CD14-positive monocyte (primary cell): Measurements from ENCODE around the gene TOMM22. TPM values are rescaled to one million over a fixed set of nuclear protein-coding genes. Genes with fewer than 3 reads are reported as not detected.

Experiments
- DNase-seq, 3 donors: peaks; one replicate each; pipeline ENCODE4 v3.0.0-alpha.2; 2011 to 2022
- H2AFZ ChIP-seq: 2 replicates; pipeline ENCODE4 v1.6.0; 2012; ENCODE audit warnings: mild to moderate bottlenecking, low read depth, low read length, inconsistent platforms; ENCODE audit not compliant: insufficient read depth, poor library complexity, severe bottlenecking
- H3K27ac ChIP-seq, 2 donors: 1 replicate in 1 of 2; 2 replicates in 1 of 2; pipeline ENCODE4 v1.5.1; 2012 to 2013; ENCODE audit warnings: low read length in 2 of 2, control low read depth in 1 of 2, inconsistent platforms in 1 of 2, low read depth in 1 of 2, mild to moderate bottlenecking in 1 of 2
- H3K27me3 ChIP-seq, 2 donors: one replicate each; pipeline versions ENCODE4 v1.6.0 to v1.6.1; 2011 to 2013; ENCODE audit warnings: low read length in 2 of 2; ENCODE audit not compliant: control insufficient read depth in 2 of 2, insufficient read depth in 2 of 2
- H3K36me3 ChIP-seq, 2 donors: replicated peaks in 1 of 2; 1 replicate in 1 of 2; 2 replicates in 1 of 2; pipeline versions ENCODE4 v1.5.1 to v1.6.1; 2012 to 2013; ENCODE audit warnings: low read length in 2 of 2, control low read depth in 1 of 2, inconsistent platforms in 1 of 2, mild to moderate bottlenecking in 1 of 2; ENCODE audit not compliant: insufficient read depth in 2 of 2, control insufficient read depth in 1 of 2
- H3K4me1 ChIP-seq, 2 donors: 1 replicate in 1 of 2; 2 replicates in 1 of 2; pipeline versions ENCODE4 v1.5.1 to v1.6.1; 2012 to 2013; ENCODE audit warnings: low read length in 2 of 2, control low read depth in 1 of 2, inconsistent platforms in 1 of 2, mild to moderate bottlenecking in 1 of 2, moderate library complexity in 1 of 2; ENCODE audit not compliant: insufficient read depth in 2 of 2, control insufficient read depth in 1 of 2
- H3K4me2 ChIP-seq: replicated peaks from 2 replicates; pipeline ENCODE3; 2012; ENCODE audit warnings: low read length, moderate library complexity, mild to moderate bottlenecking; ENCODE audit not compliant: poor library complexity, severe bottlenecking; ENCODE audit errors: extremely low read depth
- H3K4me3 ChIP-seq, 3 experiments: fragments of 200-600 bp in 1 of 3; sonication (generic) in 1 of 3; replicated peaks in 1 of 3; 1 replicate in 2 of 3; 2 replicates in 1 of 3; pipeline ENCODE4 v1.5.1; 2011 to 2013; ENCODE audit warnings: low read length in 3 of 3, mild to moderate bottlenecking in 3 of 3, control low read depth in 2 of 3, low read depth in 2 of 3, inconsistent platforms in 1 of 3, moderate library complexity in 1 of 3
- H3K79me2 ChIP-seq: 2 replicates; pipeline ENCODE4 v1.6.0; 2012; ENCODE audit warnings: mild to moderate bottlenecking, control low read depth, inconsistent platforms, low read length, moderate library complexity; ENCODE audit not compliant: insufficient read depth
- H3K9ac ChIP-seq: 2 replicates; pipeline ENCODE4 v1.6.0; 2017; ENCODE audit warnings: low read length, mild to moderate bottlenecking; ENCODE audit not compliant: insufficient read depth, poor library complexity, severe bottlenecking
- H3K9me3 ChIP-seq, 2 donors: replicated peaks in 1 of 2; 1 replicate in 1 of 2; 2 replicates in 1 of 2; pipeline versions ENCODE4 v1.5.1 to v1.6.1; 2012 to 2013; ENCODE audit warnings: low read length in 2 of 2, control low read depth in 1 of 2; ENCODE audit not compliant: control insufficient read depth in 1 of 2, insufficient read depth in 1 of 2
- H4K20me1 ChIP-seq: 2 replicates; pipeline ENCODE4 v1.6.0; 2012; ENCODE audit warnings: mild to moderate bottlenecking, low read length, control low read depth, moderate library complexity; ENCODE audit not compliant: insufficient read depth
- H3K27ac Mint-ChIP-seq, 7 donors: one replicate each; pipeline ENCODE4 v1.8.0; 2020; ENCODE audit warnings: mild to moderate bottlenecking in 7 of 7, mixed read lengths in 7 of 7, moderate library complexity in 6 of 7, inconsistent platforms in 2 of 7
- H3K27me3 Mint-ChIP-seq, 3 donors: one replicate each; pipeline ENCODE4 v1.8.0; 2021 to 2022; ENCODE audit warnings: low read depth in 3 of 3, mild to moderate bottlenecking in 3 of 3, mixed read lengths in 3 of 3, moderate library complexity in 3 of 3, inconsistent platforms in 1 of 3
- H3K36me3 Mint-ChIP-seq, 2 donors: one replicate each; pipeline ENCODE4 v1.8.0; 2020; ENCODE audit warnings: mixed read lengths in 2 of 2, inconsistent platforms in 1 of 2, mild to moderate bottlenecking in 1 of 2
- H3K4me1 Mint-ChIP-seq: one replicate; pipeline ENCODE4 v1.8.0; 2020; ENCODE audit warnings: mild to moderate bottlenecking, mixed read lengths
- H3K4me3 Mint-ChIP-seq, 2 donors: one replicate each; pipeline ENCODE4 v1.8.0; 2020; ENCODE audit warnings: mild to moderate bottlenecking in 2 of 2, mixed read lengths in 2 of 2, moderate library complexity in 1 of 2
- H3K9me3 Mint-ChIP-seq, 7 donors: one replicate each; pipeline ENCODE4 v1.8.0; 2020 to 2022; ENCODE audit warnings: mixed read lengths in 7 of 7, mild to moderate bottlenecking in 6 of 7, moderate library complexity in 6 of 7, inconsistent platforms in 2 of 7
- CTCF ChIP-seq: fragments of 200-600 bp; IDR thresholded peaks from one replicate; pipeline ENCODE4 v1.8.0; 2022; ENCODE audit warnings: antibody characterized with exemption, mild to moderate bottlenecking
- WGBS: methylation state at CpG from one replicate; pipeline ENCODE4 v1.1.5; 2013; ENCODE audit warnings: missing lambda C conversion rate; ENCODE audit not compliant: insufficient coverage; 5-methylcytosine and 5-hydroxymethylcytosine counted together
- intact Hi-C, 2 donors: fragments of 100-400 bp; cut with micrococcal nuclease; formaldehyde crosslinking; loops; one replicate each; pipeline versions ENCODE4 v1.15.0 to v1.15.1; 2023
- polyA plus RNA-seq, 3 donors: library from polyadenylated mRNA; depleted of rRNA in 1 of 3; unstranded in 2 of 3; stranded (reverse) in 1 of 3; fragments of 300-500 nt in 2 of 3; fragments of >200 nt in 1 of 3; fragmentation: Illumina TruSeq in 2 of 3; gene quantifications; 1 replicate in 2 of 3; 2 replicates in 1 of 3; pipeline ENCODE4 v1.2.3, GENCODE V29; 2012 to 2021

The TOMM22 gene
- polyA plus RNA-seq, 3 donors: 31.9 to 71.4 (median 58.0) TPM

GRCh38 chr22:38732251-38732815, 50.6 kb downstream of the TOMM22 start:
- H3K36me3 ChIP-seq: peaks cover 77 to 91% of the 10 kb centered on the region in 2 donors
- H4K20me1 ChIP-seq: peaks cover 100% of the 10 kb centered on the region
- peaks cover 0 to 1% (median 0%) of the 10 kb centered on the region in 3 donors for H3K27me3 Mint-ChIP-seq
- no peak overlapping the region for H3K9ac ChIP-seq
- H3K4me1 Mint-ChIP-seq: peaks cover 8% of the 10 kb centered on the region
- H3K4me3 Mint-ChIP-seq: no peak overlapping the region
- no peaks in the 10 kb centered on the region for H3K79me2 ChIP-seq
- no peak overlapping the region for H3K4me3 ChIP-seq
- intact Hi-C loops: no loop called here
- peak overlapping the region in 4 of 7 donors; percentile 32 to 72 (median 52) for H3K27ac Mint-ChIP-seq
- H3K9me3 ChIP-seq: no peaks in the 10 kb centered on the region
- H2AFZ ChIP-seq: no peak overlapping the region
- peak overlapping the region in 1 of 2 donors; percentile 35 for H3K27ac ChIP-seq
- H3K27me3 ChIP-seq: no peaks in the 10 kb centered on the region
- no peak for TF ChIP-seq CTCF
- DNase-seq: no peak
- H3K9me3 Mint-ChIP-seq: no peaks in the 10 kb centered on the region
- H3K4me2 ChIP-seq: no peak overlapping the region
- WGBS: 91% methylated on average over 13 of the region's 13 CpGs
- H3K4me1 ChIP-seq: no peaks in the 10 kb centered on the region
- H3K36me3 Mint-ChIP-seq: peaks cover 71 to 87% of the 10 kb centered on the region in 2 donors

GRCh38 chr22:38733329-38733723, 51.6 kb downstream of the TOMM22 start:
- TF ChIP-seq CTCF: peak; percentile 93
- peak in 1 of 3 donors; percentile 35 for DNase-seq
- H3K9me3 Mint-ChIP-seq: no peaks in the 10 kb centered on the region
- H3K4me2 ChIP-seq: no peak overlapping the region
- H4K20me1 ChIP-seq: peaks cover 100% of the 10 kb centered on the region
- H3K36me3 Mint-ChIP-seq: peaks cover 72 to 87% of the 10 kb centered on the region in 2 donors
- H3K4me1 Mint-ChIP-seq: peaks cover 8% of the 10 kb centered on the region
- H3K27ac ChIP-seq: peak overlapping the region in 1 of 2 donors; percentile 45
- H3K36me3 ChIP-seq: peaks cover 77 to 91% of the 10 kb centered on the region in 2 donors
- no peaks in the 10 kb centered on the region for H3K4me1 ChIP-seq
- no peak overlapping the region for H3K4me3 Mint-ChIP-seq
- no peaks in the 10 kb centered on the region for H3K27me3 ChIP-seq
- 100% methylated on average over 1 of the region's 4 CpGs for WGBS
- no peak overlapping the region for H3K9ac ChIP-seq
- no peaks in the 10 kb centered on the region for H3K9me3 ChIP-seq
- H3K4me3 ChIP-seq: no peak overlapping the region
- H3K79me2 ChIP-seq: peaks cover 5% of the 10 kb centered on the region
- intact Hi-C loops: no loop called here
- H3K27ac Mint-ChIP-seq: peak overlapping the region in 6 of 7 donors; percentile 24 to 80 (median 65)
- no peak overlapping the region for H2AFZ ChIP-seq
- peaks cover 0 to 3% (median 0%) of the 10 kb centered on the region in 3 donors for H3K27me3 Mint-ChIP-seq
